Testis (tissue), 3 donors: ENCODE data around the gene ABCA13. TPM values are rescaled to one million over a fixed set of nuclear protein-coding genes. Genes with fewer than 3 reads are reported as not detected.

Source experiments
- DNase-seq: peaks from one replicate; pipeline ENCODE4 v3.0.0-alpha.2; 2019
- H3K27ac ChIP-seq, 2 donors: fragments of 200-600 bp; sonication (generic); one replicate each; pipeline ENCODE4 v1.5.1; 2019
- H3K27me3 ChIP-seq: fragments of 200-600 bp; sonication (generic); one replicate; pipeline ENCODE4 v1.5.1; 2019
- H3K36me3 ChIP-seq: fragments of 200-600 bp; sonication (generic); one replicate; pipeline ENCODE4 v1.5.1; 2017; ENCODE audit warnings: low read depth; ENCODE audit errors: missing control alignments
- H3K4me1 ChIP-seq: fragments of 200-600 bp; sonication (generic); one replicate; pipeline ENCODE4 v1.5.1; 2019
- H3K4me3 ChIP-seq, 2 donors: fragments of 200-600 bp; sonication (generic); one replicate each; pipeline ENCODE4 v1.5.1; 2017 to 2019
- H3K9me3 ChIP-seq: fragments of 200-600 bp; sonication (generic); one replicate; pipeline ENCODE4 v1.5.1; 2017
- POLR2A ChIP-seq: fragments of 450-650 bp; IDR thresholded peaks from one replicate; pipeline ENCODE4 v1.6.1; 2017; ENCODE audit warnings: antibody characterized with exemption, mild to moderate bottlenecking, moderate library complexity
- WGBS, 2 donors: methylation state at CpG; one replicate each; pipeline ENCODE4 v1.1.5; 2018; 5-methylcytosine and 5-hydroxymethylcytosine counted together
- intact Hi-C: fragments of 100-400 bp; cut with DNase I; formaldehyde crosslinking; loops from one replicate; pipeline ENCODE4 v1.15.1; 2023; ENCODE audit warnings: low total_unique reads
- polyA plus RNA-seq: library from polyadenylated mRNA; stranded (reverse); fragments of 350-450 nt; fragmentation: Illumina TruSeq; extraction: RNeasy Lipid Tissue Mini Kit (QIAGEN cat#74804); gene quantifications from one replicate; pipeline ENCODE4 v1.2.3, GENCODE V29; 2014; ENCODE audit warnings: low read depth, low replicate concordance; ENCODE audit not compliant: insufficient read depth
- total RNA-seq, 2 donors: library from RNA; depleted of rRNA; stranded (reverse); fragments of >200 nt; gene quantifications; one replicate each; pipeline ENCODE4 v1.2.3, GENCODE V29; 2016
- TF ChIP-seq, protein P1 (sequence below), 3 experiments: fragments of 450-650 bp in 2 of 3; fragments of 200-600 bp in 1 of 3; sonication (generic) in 1 of 3; IDR thresholded peaks; one replicate each; pipeline ENCODE4 v1.5.1; 2016 to 2019; ENCODE audit warnings: antibody characterized with exemption in 3 of 3, mild to moderate bottlenecking in 2 of 3, moderate library complexity in 1 of 3

ABCA13 gene
- total and polyA plus RNA-seq, 3 donors from 2014 or later, result 3.5 to 7.3 (median 4.3) TPM

DNA sequence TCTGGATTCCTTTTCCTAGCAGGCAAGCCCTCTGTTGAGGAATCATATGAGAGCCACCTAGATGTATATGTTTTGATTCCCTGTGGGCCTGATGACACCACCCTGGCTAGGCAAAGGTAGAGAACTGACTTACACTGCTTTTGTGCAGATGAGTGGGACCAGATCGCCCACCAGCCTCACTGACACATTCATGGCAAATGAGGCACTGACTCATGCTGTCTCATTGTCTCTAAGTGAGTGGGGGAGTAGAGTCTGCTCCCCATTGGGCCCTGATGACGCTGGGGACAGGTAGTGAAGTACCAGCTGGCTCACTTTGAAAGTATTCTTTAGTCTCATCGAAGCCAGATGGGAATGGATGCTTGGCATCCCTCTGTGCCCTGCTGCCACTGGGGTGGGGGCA lies 326.3 kb downstream of the ABCA13 start:
- no peak for TF ChIP-seq POLR2A
- TF ChIP-seq, protein P1, sequence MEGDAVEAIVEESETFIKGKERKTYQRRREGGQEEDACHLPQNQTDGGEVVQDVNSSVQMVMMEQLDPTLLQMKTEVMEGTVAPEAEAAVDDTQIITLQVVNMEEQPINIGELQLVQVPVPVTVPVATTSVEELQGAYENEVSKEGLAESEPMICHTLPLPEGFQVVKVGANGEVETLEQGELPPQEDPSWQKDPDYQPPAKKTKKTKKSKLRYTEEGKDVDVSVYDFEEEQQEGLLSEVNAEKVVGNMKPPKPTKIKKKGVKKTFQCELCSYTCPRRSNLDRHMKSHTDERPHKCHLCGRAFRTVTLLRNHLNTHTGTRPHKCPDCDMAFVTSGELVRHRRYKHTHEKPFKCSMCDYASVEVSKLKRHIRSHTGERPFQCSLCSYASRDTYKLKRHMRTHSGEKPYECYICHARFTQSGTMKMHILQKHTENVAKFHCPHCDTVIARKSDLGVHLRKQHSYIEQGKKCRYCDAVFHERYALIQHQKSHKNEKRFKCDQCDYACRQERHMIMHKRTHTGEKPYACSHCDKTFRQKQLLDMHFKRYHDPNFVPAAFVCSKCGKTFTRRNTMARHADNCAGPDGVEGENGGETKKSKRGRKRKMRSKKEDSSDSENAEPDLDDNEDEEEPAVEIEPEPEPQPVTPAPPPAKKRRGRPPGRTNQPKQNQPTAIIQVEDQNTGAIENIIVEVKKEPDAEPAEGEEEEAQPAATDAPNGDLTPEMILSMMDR (IDR thresholded peaks at IDR 0.05), result no peak
- intact Hi-C loops, result no loop called here
- Histone ChIP-seq H3K27ac (no peak overlapping the region), H3K9me3 (no peaks in the 10 kb centered on the region), H3K36me3 (no peaks in the 10 kb centered on the region), H3K27me3 (no peaks in the 10 kb centered on the region), H3K4me1 (no peaks in the 10 kb centered on the region), H3K4me3 (no peak overlapping the region)
- DNase-seq, result no peak
- 94% methylated on average over 3 of the region's 3 CpGs; no CpG with 5 or more reads in 1 of the 2 donors for WGBS, 2 donors

DNA sequence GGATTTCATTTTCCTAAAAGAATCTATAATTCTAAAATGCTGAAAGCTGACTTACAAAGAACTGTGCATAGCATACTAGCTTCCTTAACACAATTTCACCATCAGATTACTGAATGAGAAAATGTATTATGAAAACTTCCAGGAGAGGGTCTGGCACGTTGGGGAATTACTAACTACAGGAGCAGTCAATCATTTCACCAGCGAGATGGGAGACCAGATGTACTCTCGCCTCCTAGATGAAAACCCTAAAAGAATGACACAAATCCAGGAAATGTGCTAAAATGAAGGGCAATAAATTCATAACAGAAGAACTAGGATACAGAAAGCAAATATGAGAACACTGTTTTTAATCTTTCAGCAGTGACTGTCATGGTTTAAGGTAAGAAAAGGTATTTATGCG lies 330.8 kb downstream of the ABCA13 start:
- intact Hi-C loops, result no loop called here
- H3K9me3 ChIP-seq, result no peaks in the 10 kb centered on the region
- H3K27me3 ChIP-seq, result no peaks in the 10 kb centered on the region
- H3K4me1 ChIP-seq, result no peaks in the 10 kb centered on the region
- H3K36me3 ChIP-seq, result no peaks in the 10 kb centered on the region
- no peak overlapping the region for H3K27ac ChIP-seq
- WGBS, 2 donors, result 73 to 74% methylated on average over 4 of the region's 4 CpGs
- TF ChIP-seq POLR2A, result no peak
- TF ChIP-seq, protein P1 (IDR thresholded peaks at IDR 0.05), result no peak
- DNase-seq, result no peak
- no peak overlapping the region for H3K4me3 ChIP-seq

DNA sequence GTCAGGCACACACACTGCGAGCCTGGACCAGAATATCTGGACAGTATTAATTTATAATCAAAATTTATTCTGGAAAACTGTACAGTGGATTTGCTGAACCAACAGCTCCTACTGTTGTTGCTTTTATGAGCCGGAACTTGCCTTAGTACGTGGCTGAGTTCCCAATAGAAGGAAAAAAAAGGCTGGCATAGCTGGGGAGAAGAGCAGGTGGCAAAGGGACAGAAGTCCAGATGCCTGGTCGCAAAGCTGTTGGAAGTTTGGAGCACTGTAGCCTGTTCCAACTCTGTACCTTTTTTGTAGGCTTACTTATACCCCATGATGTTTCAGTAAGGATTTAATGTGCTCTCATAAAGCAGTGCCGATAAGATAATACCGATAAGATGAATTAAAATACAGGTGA lies 333.8 kb downstream of the ABCA13 start:
- no peak overlapping the region for H3K27ac ChIP-seq
- no peaks in the 10 kb centered on the region for H3K36me3 ChIP-seq
- H3K4me1 ChIP-seq, result no peaks in the 10 kb centered on the region
- intact Hi-C loops, result no loop called here
- no peaks in the 10 kb centered on the region for H3K9me3 ChIP-seq
- WGBS, 2 donors, result 93% methylated on average over 6 of the region's 6 CpGs
- H3K4me3 ChIP-seq, result no peak overlapping the region
- TF ChIP-seq POLR2A, result no peak
- TF ChIP-seq, protein P1 (IDR thresholded peaks at IDR 0.05), result no peak
- no peaks in the 10 kb centered on the region for H3K27me3 ChIP-seq
- no peak for DNase-seq

DNA sequence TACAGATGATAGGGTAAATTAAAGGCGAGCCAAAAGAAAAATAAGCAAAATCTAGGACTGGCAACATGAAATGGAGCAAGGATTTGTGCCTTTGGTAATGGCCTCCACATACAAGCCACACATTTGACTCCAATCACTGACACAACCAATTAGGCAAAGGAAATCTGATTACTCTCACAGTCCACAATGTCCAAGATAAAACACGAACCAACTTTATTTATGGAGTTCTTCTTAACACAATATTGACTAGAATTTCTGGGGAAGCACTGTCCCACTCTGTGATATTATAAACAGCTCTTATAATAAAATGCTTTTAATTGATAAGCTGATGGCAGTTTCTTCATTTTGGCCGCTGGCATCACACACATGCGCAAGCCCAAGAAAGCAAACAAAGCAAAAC lies 334.2 kb downstream of the ABCA13 start:
- Histone ChIP-seq H3K27ac (no peak overlapping the region), H3K36me3 (no peaks in the 10 kb centered on the region), H3K27me3 (no peaks in the 10 kb centered on the region), H3K4me1 (no peaks in the 10 kb centered on the region), H3K4me3 (no peak overlapping the region), H3K9me3 (no peaks in the 10 kb centered on the region)
- TF ChIP-seq, protein P1 (IDR thresholded peaks at IDR 0.05), result no peak
- TF ChIP-seq POLR2A, result no peak
- 92 to 96% methylated on average over 4 of the region's 4 CpGs for WGBS, 2 donors
- no peak for DNase-seq
- intact Hi-C loops, result no loop called here

DNA sequence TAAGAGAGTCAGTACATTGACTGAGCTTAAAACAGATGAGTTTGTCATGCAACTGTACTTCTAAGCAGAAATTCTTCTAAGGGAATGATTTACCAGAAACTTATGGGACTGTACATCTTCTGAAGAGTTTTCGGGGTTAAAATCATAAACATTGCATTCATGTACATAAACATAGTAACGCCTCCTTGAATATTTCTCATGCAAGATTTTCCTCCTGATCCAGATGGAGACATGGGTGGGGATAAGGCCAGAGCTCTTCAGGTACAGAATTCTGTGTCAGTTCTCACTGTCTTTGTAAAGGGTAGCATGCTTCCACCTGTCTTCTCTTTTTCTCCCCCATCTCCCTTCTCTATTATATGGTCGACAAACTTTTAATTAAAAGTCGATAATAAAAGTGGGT lies 335.3 kb downstream of the ABCA13 start:
- Histone ChIP-seq H3K9me3 (no peaks in the 10 kb centered on the region), H3K27me3 (no peaks in the 10 kb centered on the region), H3K36me3 (no peaks in the 10 kb centered on the region), H3K4me1 (no peaks in the 10 kb centered on the region), H3K4me3 (no peak overlapping the region), H3K27ac (no peak overlapping the region)
- TF ChIP-seq, protein P1 (IDR thresholded peaks at IDR 0.05), result no peak
- TF ChIP-seq POLR2A, result no peak
- 91 to 94% methylated on average over 4 of the region's 4 CpGs for WGBS, 2 donors
- intact Hi-C loops, result no loop called here
- DNase-seq, result no peak
